Epithelial cell of proximal tubule (primary cell): ENCODE measurements around the gene CELF5. TPM values are rescaled to one million over a fixed set of nuclear protein-coding genes. Genes with fewer than 3 reads are reported as not detected.
"Not testable (repeated sequence)": the region's sequence is repeated elsewhere in the genome, so short reads cannot be mapped to it uniquely, and the experiment has no call there.

Source experiments
- DNase-seq: peaks from one replicate; pipeline ENCODE4 v3.0.0-alpha.2; 2011; ENCODE audit warnings: low read depth
- H3K4me3 ChIP-seq: 2 replicates; pipeline ENCODE4 v1.5.1; 2011; ENCODE audit warnings: low read depth, mild to moderate bottlenecking, low read length
- CTCF ChIP-seq: conservative IDR thresholded peaks from 2 replicates; pipeline ENCODE4 v1.5.1; 2012; ENCODE audit warnings: low read depth, mild to moderate bottlenecking, low read length
- total RNA-seq: library from RNA; depleted of rRNA; stranded (reverse); fragments of >200 nt; gene quantifications from 2 replicates; pipeline ENCODE4 v1.2.3, GENCODE V29; 2015

Gene CELF5
- total RNA-seq, 1 donor from 2014 or later, result not detected

GRCh38 chr19:3229346-3229743, 4.9 kb downstream of the CELF5 start:
- no peak for TF ChIP-seq CTCF
- H3K4me3 ChIP-seq, result no peak overlapping the region
- no peak for DNase-seq

- TF ChIP-seq CTCF, result no peak
- no peak overlapping the region for H3K4me3 ChIP-seq
- DNase-seq, result no peak
Measured at GRCh38 chr19:3229888-3230496, 5.5 kb downstream of the CELF5 start.

GRCh38 chr19:3231288-3231687, 6.8 kb downstream of the CELF5 start:
- no peak for TF ChIP-seq CTCF
- no peak overlapping the region for H3K4me3 ChIP-seq
- DNase-seq, result no peak

- DNase-seq, result no peak
- H3K4me3 ChIP-seq, result no peak overlapping the region
- no peak for TF ChIP-seq CTCF
Measured at GRCh38 chr19:3233116-3233515, 8.7 kb downstream of the CELF5 start.

GRCh38 chr19:3233831-3234230, 9.4 kb downstream of the CELF5 start:
- no peak for DNase-seq
- TF ChIP-seq CTCF, result no peak
- H3K4me3 ChIP-seq, result no peak overlapping the region

- H3K4me3 ChIP-seq, result no peak overlapping the region
- TF ChIP-seq CTCF, result peak; percentile 42
- DNase-seq, result no peak
Measured at GRCh38 chr19:3234800-3235199, 10.3 kb downstream of the CELF5 start.

- not testable (repeated sequence) for DNase-seq, H3K4me3 ChIP-seq
Measured at GRCh38 chr19:3235604-3236003, 11.1 kb downstream of the CELF5 start.
